ENCODE measurements around the gene NPTN.

GRCh38 chr15:73527598-73527997 is 105.6 kb downstream of the NPTN start:
- TF ChIP-seq GATA2 (IDR thresholded peaks at IDR 0.05; ENCODE audit: low read depth, low read length) (no peak), GATA3 (IDR thresholded peaks at IDR 0.05; ENCODE audit: low read depth, low read length) (no peak)
